Neural cell (in vitro differentiated cells): ENCODE data around the gene DCAF5.

Source experiments
- EP300 ChIP-seq: fragments of 450-650 bp; conservative IDR thresholded peaks from 2 replicates; pipeline ENCODE4 v1.6.1; 2014; ENCODE audit warnings: antibody characterized with exemption, mild to moderate bottlenecking, moderate library complexity; ENCODE audit not compliant: poor library complexity, severe bottlenecking
- POLR2AphosphoS5 ChIP-seq: IDR thresholded peaks from 2 replicates; pipeline ENCODE4 v1.6.1; 2012
- SMC3 ChIP-seq: fragments of 450-650 bp; conservative IDR thresholded peaks from 2 replicates; pipeline ENCODE4 v1.6.1; 2014; ENCODE audit warnings: antibody characterized with exemption, mild to moderate bottlenecking, moderate library complexity; ENCODE audit not compliant: poor library complexity
- TAF1 ChIP-seq: IDR thresholded peaks from 2 replicates; pipeline ENCODE4 v1.6.1; 2012; ENCODE audit warnings: low read depth
- TF ChIP-seq, protein P1 (sequence below): fragments of 450-650 bp; IDR thresholded peaks from 2 replicates; pipeline ENCODE4 v1.5.1; 2014; ENCODE audit warnings: antibody characterized with exemption, mild to moderate bottlenecking, moderate library complexity; ENCODE audit not compliant: poor library complexity, severe bottlenecking

DNA sequence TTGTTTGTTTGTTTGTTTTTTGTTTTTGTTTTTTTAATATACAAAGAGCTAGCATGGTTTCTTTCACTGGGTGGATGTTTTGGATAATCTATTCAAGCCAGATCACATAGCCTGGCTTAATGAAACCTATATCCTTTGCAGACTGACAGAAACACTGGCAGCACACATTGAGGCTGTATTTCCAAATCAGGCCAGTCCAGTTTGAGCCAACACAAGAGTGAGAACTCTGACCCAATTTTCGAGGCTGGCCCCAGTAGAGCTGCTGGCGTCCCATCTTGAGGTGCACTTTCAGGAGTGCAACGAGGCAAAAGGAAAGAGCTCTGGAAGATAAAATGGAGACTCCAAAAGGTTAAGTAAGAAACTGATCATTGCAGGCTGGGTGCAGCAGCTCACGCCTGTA, 129.9 kb downstream of the DCAF5 start:
- TF ChIP-seq, protein P1, sequence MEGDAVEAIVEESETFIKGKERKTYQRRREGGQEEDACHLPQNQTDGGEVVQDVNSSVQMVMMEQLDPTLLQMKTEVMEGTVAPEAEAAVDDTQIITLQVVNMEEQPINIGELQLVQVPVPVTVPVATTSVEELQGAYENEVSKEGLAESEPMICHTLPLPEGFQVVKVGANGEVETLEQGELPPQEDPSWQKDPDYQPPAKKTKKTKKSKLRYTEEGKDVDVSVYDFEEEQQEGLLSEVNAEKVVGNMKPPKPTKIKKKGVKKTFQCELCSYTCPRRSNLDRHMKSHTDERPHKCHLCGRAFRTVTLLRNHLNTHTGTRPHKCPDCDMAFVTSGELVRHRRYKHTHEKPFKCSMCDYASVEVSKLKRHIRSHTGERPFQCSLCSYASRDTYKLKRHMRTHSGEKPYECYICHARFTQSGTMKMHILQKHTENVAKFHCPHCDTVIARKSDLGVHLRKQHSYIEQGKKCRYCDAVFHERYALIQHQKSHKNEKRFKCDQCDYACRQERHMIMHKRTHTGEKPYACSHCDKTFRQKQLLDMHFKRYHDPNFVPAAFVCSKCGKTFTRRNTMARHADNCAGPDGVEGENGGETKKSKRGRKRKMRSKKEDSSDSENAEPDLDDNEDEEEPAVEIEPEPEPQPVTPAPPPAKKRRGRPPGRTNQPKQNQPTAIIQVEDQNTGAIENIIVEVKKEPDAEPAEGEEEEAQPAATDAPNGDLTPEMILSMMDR, result no peak
- no peak for TF ChIP-seq POLR2AphosphoS5
- TF ChIP-seq TAF1, result no peak
- no peak for TF ChIP-seq EP300
- TF ChIP-seq SMC3, result no peak
